GM19351 (cell line): ENCODE measurements around the gene SERPINB13.

Experiments
- ATAC-seq: cut with Tn5 transposase; IDR thresholded peaks from one replicate; pipeline ENCODE4 v1.9.1; 2021; ENCODE audit warnings: mild to moderate bottlenecking, moderate library complexity; ENCODE audit not compliant: unreplicated experiment

The SERPINB13 gene

DNA sequence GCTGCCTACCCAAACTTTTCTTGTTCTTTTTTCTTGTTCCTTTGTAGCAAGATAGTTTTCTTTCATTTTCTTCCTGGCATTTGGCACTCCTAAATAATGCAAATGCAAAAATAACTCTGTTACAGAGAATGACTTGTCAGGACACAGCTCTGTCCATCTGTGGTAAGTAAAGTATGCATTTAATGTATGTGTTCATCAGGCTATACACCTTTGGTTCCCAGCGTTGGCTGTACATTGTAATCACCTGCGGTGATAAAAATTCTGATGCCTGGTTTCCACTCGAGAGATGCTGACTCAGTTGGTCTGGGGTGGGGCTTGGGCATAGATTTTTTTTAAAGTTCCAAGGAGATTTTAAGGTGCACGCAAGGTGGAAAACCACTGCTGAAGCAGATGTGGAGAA is at the start of gene SERPINB13:
Gene SERPINB13, plus strand, starts transcription at position 378 of the 400 bp plus-strand sequence. CDS start 1,325 bp downstream, outside the sequence.
- no peak for ATAC-seq

DNA sequence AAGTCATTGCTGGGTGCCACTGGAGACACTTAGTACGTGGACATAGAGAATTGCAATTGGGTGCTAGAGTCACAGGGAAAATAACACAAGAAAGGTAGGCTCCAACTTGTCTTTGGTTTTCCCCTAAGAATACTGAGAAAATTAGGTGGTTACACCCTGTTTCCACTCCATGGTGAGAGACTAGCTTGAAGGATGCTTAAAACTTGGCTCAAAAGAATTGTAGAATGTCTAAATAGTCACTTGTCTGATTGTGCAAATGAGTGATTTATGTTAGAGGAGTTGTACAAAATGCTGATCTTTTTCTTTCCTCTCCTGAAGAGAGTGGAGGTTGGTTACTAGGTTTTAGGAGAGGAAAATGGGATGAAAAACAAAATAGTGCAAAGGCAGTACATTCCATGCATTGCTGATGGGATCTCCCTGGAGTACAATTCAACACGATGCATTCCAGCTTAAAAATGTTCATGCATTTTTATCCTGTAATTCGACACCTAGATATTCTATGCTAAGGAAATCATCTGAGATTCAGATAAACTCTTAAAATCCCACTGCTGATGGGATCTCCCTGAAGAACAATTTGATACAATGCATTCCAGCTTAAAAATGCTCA is 47.1 kb upstream of the SERPINB13 start:
- no peak for ATAC-seq

GRCh38 chr18:63542069-63542468 is 45.1 kb upstream of the SERPINB13 start, which contains the start of gene SERPINB12:
TSS of gene SERPINB12 (plus strand) at chr18:63542369. CDS start at chr18:63556160, 13,791 bp downstream.
- ATAC-seq, result no peak

- ATAC-seq, result no peak
Observed at GRCh38 chr18:63544017-63544416, 43.1 kb upstream of the SERPINB13 start.

DNA sequence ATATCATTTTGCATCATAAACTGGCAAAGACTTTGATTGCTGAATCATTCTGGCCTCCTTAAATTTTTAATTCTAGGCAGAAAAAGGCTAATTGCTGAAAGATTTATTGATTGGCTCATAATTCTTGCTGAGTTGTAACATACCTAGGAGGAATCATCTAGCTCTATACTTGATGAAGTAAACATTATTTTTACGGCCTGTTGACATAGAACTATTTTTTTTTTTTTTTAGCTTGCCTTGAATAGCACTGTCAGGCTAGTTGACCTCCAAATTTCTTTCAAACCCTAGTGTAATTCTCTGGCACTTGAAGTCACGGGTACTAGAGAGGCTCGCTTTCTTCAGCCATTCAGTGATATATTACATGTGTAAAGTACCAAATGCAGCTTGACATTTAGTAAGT is 42.1 kb upstream of the SERPINB13 start:
- no peak for ATAC-seq

DNA sequence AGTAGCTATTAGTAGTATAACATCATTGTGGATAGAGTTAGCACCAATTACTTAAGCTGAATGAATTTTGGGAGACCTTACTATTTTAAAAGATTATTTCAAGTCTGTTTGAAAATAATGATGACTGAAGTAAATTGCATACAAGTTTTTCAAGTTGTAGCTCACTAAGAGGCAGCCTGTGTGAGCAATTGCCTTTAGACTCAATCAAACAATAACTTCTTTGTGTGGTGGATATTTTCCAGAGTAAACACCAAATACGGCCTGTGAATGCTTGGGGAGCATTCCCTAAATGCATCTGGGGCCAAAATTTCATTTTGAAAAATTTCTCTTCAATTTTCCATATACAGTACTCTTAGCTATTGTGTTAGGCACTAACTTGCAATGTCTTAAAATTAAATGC is 37.1 kb upstream of the SERPINB13 start:
- no peak for ATAC-seq

- no peak for ATAC-seq
Observed at GRCh38 chr18:63551769-63552168, 35.4 kb upstream of the SERPINB13 start.

- no peak for ATAC-seq
Observed at GRCh38 chr18:63552581-63552980, 34.6 kb upstream of the SERPINB13 start.

DNA sequence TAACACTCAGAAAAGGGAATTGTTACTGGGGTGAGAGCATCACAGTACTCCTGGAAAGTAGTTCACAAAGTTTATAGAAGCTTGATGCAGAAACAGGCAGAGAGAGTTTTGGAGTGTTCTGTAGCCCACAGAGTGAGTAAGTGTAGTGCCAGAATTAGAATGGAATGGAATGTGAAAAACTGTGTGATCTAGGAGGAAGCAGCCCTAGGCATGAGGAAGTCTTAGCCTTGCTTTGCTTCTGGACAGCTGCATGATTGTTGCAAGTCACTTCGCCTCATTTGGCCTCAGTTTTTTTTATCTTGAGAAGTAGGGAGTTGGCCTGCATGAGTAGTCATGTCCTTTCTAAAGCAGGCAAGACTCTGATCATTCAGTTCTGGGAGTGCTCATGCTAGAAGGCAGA is 34.1 kb upstream of the SERPINB13 start:
- ATAC-seq, result no peak

GRCh38 chr18:63559567-63560491 is 27.3 kb upstream of the SERPINB13 start:
- peak; percentile 49 for ATAC-seq

GRCh38 chr18:63562284-63562683 is 24.9 kb upstream of the SERPINB13 start:
- peak; percentile 90 for ATAC-seq

GRCh38 chr18:63564021-63564420 is 23.1 kb upstream of the SERPINB13 start:
- no peak for ATAC-seq

GRCh38 chr18:63564561-63564960 is 22.6 kb upstream of the SERPINB13 start:
- ATAC-seq, result no peak

DNA sequence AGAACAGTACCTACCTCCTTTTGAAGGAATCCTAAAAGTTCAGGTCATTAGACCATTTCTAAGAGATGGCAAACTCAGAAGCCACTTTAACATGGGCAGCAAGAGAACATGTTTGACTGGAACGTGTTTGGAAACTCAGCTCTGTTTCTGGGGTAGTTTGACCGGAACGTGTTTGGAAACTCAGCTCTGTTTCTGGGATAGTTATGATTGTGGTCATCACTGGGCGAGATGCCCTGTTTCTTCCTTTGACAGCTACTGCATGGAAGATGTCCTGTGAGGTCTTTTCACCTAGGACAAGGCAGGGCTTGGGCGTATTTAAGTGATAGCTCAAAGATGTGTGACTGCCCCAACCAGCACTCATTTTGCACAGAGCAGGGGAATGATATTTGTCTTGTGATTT is 19.9 kb upstream of the SERPINB13 start:
- no peak for ATAC-seq

DNA sequence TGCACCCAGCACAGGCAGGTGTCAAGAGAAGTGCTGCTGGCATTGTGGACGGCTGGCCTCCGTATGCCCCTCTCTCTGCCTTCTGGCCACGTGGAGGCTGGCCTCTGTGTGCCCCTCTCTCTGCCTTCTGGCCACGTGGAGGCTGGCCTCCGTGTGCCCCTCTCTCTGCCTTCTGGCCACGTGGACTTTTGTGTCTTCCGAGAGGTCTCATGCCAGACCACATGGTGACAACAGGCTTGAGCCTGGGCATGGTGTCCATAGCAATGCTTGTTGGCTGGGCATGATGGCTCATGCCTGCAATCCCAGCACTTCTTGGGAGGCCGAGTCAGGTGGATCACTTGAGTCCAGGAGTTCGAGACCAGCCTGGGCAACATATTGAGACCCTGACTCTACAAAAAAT is 19.3 kb upstream of the SERPINB13 start:
- ATAC-seq, result no peak

- ATAC-seq, result no peak
Observed at GRCh38 chr18:63570721-63571120, 16.4 kb upstream of the SERPINB13 start.

DNA sequence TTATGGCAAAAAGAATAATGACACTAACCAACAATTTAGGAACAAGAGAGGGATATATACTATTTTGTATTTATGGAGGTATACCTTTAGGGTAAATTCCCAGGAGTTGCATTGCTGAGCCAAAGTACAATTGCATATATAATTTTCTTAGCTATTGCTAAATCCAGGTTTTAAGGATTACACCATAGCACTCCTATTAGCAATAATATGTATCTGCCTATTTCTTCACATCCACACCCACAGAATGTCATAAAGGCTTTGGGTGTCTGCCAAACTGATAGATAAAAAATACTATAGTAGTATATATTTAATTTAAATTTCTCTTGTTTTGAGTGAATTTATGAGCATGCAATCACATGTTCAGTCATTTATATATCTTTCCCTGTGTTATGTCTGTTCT is 11.5 kb upstream of the SERPINB13 start:
- ATAC-seq, result no peak

DNA sequence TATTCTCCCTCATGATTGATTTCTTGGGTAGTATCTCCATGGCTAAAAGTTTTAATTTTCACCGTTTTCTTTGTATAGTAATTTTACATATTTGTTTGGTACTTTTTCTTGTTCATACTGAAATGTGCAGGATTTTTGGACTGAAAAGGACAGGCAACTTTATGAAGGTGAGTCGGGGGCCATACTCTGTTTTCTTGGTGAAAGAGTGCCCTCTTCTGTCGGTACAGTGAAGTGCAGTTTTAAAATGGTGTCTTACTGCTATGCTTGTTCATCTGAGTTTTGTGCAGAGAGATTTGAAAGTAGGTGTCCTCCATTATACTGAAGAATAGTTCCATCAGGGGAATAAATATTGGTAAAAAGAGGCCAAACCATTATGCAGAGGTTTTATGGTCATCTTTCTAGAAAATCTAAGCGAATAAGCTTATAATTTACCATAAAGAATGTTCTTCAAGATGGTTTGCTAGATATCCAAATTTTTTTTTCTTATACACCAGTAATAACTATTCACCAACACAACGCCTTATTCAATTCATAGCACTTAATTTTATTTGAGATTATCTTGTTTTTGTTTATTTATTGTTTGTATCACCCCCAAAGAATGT is 8.7 kb upstream of the SERPINB13 start:
- peak; percentile 85 for ATAC-seq

DNA sequence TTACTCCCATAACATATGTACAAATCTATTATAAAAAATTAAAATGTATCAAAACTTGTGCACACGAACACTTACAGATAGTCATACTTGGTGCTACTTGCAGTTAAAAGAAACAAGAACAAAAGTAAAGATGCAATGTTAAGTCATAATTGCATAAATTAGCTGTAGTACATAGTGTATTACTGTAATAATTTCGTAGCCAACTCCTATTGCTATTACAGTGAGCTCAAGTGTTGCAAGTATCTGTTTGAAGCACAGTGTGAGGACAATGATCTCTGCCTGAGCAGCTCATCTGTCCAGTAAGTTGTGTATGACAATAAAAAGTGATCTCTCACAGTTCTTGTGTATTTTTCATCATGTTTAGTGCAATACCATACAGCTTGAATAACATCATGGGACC is 7.5 kb upstream of the SERPINB13 start:
- ATAC-seq, result no peak

DNA sequence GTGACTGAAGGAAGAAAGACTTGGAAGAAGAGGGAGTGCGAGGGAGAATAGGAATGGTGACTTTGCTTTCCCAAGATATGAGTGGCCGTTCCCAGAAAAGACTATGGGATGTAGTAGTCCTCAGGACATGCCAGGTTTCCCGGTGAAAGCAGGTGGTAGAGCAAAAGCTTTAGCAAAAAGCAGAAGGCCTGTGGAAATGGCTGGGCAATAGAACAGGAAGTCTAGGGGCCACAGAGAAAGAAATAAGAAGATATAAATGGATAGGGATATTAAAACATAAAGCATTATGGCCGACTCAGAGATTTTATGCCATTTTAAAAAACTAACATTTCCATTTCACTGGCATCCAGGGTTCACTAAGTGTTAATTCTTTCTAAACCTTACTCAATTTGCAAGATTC is 1.2 kb upstream of the SERPINB13 start:
- ATAC-seq, result no peak

- ATAC-seq, result no peak
Observed at GRCh38 chr18:63586431-63586830, 712 bp upstream of the SERPINB13 start.

GRCh38 chr18:63588909-63589308 is 1.8 kb downstream of the SERPINB13 start:
- no peak for ATAC-seq
